ENCODE results near the gene ASTN2.

Gene ASTN2

DNA sequence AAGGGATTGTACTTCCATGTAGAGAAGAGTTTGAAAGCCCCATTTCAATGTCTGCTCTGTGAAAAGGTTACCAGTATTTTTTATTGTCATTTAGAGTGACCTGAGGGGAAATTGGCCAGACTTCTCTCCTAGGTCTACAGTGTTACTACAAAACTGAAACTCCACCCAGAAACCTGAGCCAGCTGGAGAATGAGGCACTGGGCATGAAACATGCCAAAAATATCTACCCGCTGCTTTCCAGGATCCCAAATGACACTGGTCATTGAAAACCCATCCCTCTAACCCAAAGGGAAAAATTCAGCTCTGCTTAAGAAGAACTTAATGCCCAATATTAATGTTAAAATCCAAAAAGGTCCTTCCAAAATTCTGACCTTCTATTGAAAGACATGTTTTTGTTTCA lies 826.9 kb downstream of the ASTN2 start:
- Histone ChIP-seq H3K14ac (ENCODE audit: low read length) (no peak overlapping the region), H4K91ac (ENCODE audit: low read depth, low read length, poor library complexity) (no peak overlapping the region), H3K4me1 (ENCODE audit: control insufficient read depth in 2 of 2, insufficient read depth in 1 of 2, low read depth in 1 of 2, low read length in 2 of 2) (no peaks in the 10 kb centered on the region), H3K79me1 (ENCODE audit: low read depth, low read length) (no peaks in the 10 kb centered on the region), H2AFZ (ENCODE audit: low read length) (no peak overlapping the region), H2BK15ac (ENCODE audit: low read length) (no peak overlapping the region), H2BK5ac (ENCODE audit: low read length) (no peak overlapping the region), H3K4me2 (ENCODE audit: insufficient read depth, low read length, poor library complexity, severe bottlenecking) (no peak overlapping the region), H3K23ac (ENCODE audit: low read depth, low read length, poor library complexity) (no peak overlapping the region), H3K27ac (replicated peaks; ENCODE audit: low read length) (no peak overlapping the region), H3K27me3 (ENCODE audit: control insufficient read depth in 3 of 3, insufficient read depth in 3 of 3, low read depth in 1 of 3, low read length in 3 of 3) (no peaks in the 10 kb centered on the region), H2BK12ac (ENCODE audit: low read length) (no peak overlapping the region), H2BK120ac (ENCODE audit: low read depth, low read length) (no peak overlapping the region), H2AK5ac (ENCODE audit: low read depth, low read length) (no peak overlapping the region), H4K8ac (ENCODE audit: low read depth, low read length) (no peak overlapping the region), H3K18ac (ENCODE audit: low read length) (no peak overlapping the region), H3K9me3 (replicated peaks in 1 of 2; ENCODE audit: control insufficient read depth in 2 of 2, insufficient read depth in 1 of 2, low read depth in 1 of 2, low read length in 2 of 2) (peaks cover 3 to 18% of the 10 kb centered on the region in 2 donors), H3K9ac (ENCODE audit: low read depth, low read length, poor library complexity) (no peak overlapping the region), H3K4ac (ENCODE audit: low read length) (no peak overlapping the region), H3K36me3 (replicated peaks in 1 of 2; ENCODE audit: control insufficient read depth in 2 of 2, insufficient read depth in 2 of 2, low read length in 2 of 2) (no peaks in the 10 kb centered on the region), H3K4me3 (ENCODE audit: low read length in 2 of 2) (no peak overlapping the region)
- WGBS, 2 donors (ENCODE audit: extremely low coverage in 2 of 2, insufficient read length in 2 of 2, insufficient replicate concordance in 1 of 2) = no CpG with 5 or more reads among the region's 1 CpG
- no peak for DNase-seq (ENCODE audit: low spot score)

DNA sequence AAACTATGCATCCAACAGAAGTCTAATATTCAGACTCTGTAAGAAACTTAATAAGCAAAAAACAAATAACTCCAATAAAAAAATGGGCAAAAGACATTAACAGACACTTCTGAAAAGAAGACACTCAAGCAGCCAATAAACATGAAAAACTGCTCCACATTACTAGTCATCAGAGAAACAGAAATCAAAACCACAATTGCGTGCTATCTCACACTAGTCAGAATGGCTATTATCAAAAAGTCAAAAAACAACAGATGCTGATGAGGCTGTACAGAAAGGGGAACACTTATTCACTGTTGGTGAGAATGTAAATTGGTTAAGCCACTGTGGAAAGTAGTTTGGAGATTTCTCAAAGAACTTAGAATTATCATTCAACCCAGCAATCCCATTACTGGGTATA lies 829.0 kb downstream of the ASTN2 start:
- Histone ChIP-seq H4K8ac (ENCODE audit: low read depth, low read length) (no peak overlapping the region), H3K27me3 (ENCODE audit: control insufficient read depth in 3 of 3, insufficient read depth in 3 of 3, low read depth in 1 of 3, low read length in 3 of 3) (no peaks in the 10 kb centered on the region), H2AFZ (ENCODE audit: low read length) (no peak overlapping the region), H3K4me1 (ENCODE audit: control insufficient read depth in 2 of 2, insufficient read depth in 1 of 2, low read depth in 1 of 2, low read length in 2 of 2) (no peaks in the 10 kb centered on the region), H3K9me3 (replicated peaks in 1 of 2; ENCODE audit: control insufficient read depth in 2 of 2, insufficient read depth in 1 of 2, low read depth in 1 of 2, low read length in 2 of 2) (peaks cover 3 to 18% of the 10 kb centered on the region in 2 donors), H4K91ac (ENCODE audit: low read depth, low read length, poor library complexity) (no peak overlapping the region), H3K4ac (ENCODE audit: low read length) (no peak overlapping the region), H3K18ac (ENCODE audit: low read length) (no peak overlapping the region), H3K23ac (ENCODE audit: low read depth, low read length, poor library complexity) (no peak overlapping the region), H3K14ac (ENCODE audit: low read length) (no peak overlapping the region), H2BK15ac (ENCODE audit: low read length) (no peak overlapping the region), H2BK5ac (ENCODE audit: low read length) (no peak overlapping the region), H3K4me2 (ENCODE audit: insufficient read depth, low read length, poor library complexity, severe bottlenecking) (no peak overlapping the region), H2AK5ac (ENCODE audit: low read depth, low read length) (no peak overlapping the region), H3K27ac (replicated peaks; ENCODE audit: low read length) (no peak overlapping the region), H3K4me3 (ENCODE audit: low read length in 2 of 2) (no peak overlapping the region), H2BK12ac (ENCODE audit: low read length) (no peak overlapping the region), H2BK120ac (ENCODE audit: low read depth, low read length) (no peak overlapping the region), H3K36me3 (replicated peaks in 1 of 2; ENCODE audit: control insufficient read depth in 2 of 2, insufficient read depth in 2 of 2, low read length in 2 of 2) (no peaks in the 10 kb centered on the region), H3K79me1 (ENCODE audit: low read depth, low read length) (no peaks in the 10 kb centered on the region), H3K9ac (ENCODE audit: low read depth, low read length, poor library complexity) (no peak overlapping the region)
- DNase-seq (ENCODE audit: low spot score) = no peak
- no CpG with 5 or more reads among the region's 1 CpG for WGBS, 2 donors (ENCODE audit: extremely low coverage in 2 of 2, insufficient read length in 2 of 2, insufficient replicate concordance in 1 of 2)

DNA sequence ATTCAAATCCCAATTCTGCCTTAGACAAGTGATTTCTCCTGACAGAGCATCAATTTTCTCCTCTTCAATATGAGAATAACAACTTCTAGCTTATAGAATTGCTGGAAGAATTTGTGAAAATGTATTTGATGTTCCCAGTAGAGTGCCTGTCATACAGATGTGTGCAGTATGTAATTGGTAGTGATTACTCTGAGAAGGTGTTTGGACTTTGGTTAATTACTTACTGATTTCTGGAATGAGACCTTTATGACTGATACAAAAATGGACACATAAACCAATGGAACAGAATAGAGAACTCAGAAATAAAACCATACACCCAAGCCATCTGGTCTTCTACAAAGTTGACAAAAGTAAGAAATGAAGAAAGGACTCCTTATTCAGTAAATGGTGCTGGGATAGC lies 829.7 kb downstream of the ASTN2 start:
- Histone ChIP-seq H2AK5ac (ENCODE audit: low read depth, low read length) (no peak overlapping the region), H3K79me1 (ENCODE audit: low read depth, low read length) (no peaks in the 10 kb centered on the region), H4K91ac (ENCODE audit: low read depth, low read length, poor library complexity) (no peak overlapping the region), H2AFZ (ENCODE audit: low read length) (no peak overlapping the region), H2BK15ac (ENCODE audit: low read length) (no peak overlapping the region), H3K4me3 (ENCODE audit: low read length in 2 of 2) (no peak overlapping the region), H2BK120ac (ENCODE audit: low read depth, low read length) (no peak overlapping the region), H3K9ac (ENCODE audit: low read depth, low read length, poor library complexity) (no peak overlapping the region), H3K23ac (ENCODE audit: low read depth, low read length, poor library complexity) (no peak overlapping the region), H3K27ac (replicated peaks; ENCODE audit: low read length) (no peak overlapping the region), H3K36me3 (replicated peaks in 1 of 2; ENCODE audit: control insufficient read depth in 2 of 2, insufficient read depth in 2 of 2, low read length in 2 of 2) (no peaks in the 10 kb centered on the region), H3K18ac (ENCODE audit: low read length) (no peak overlapping the region), H3K4me1 (ENCODE audit: control insufficient read depth in 2 of 2, insufficient read depth in 1 of 2, low read depth in 1 of 2, low read length in 2 of 2) (no peaks in the 10 kb centered on the region), H3K14ac (ENCODE audit: low read length) (no peak overlapping the region), H2BK12ac (ENCODE audit: low read length) (no peak overlapping the region), H4K8ac (ENCODE audit: low read depth, low read length) (no peak overlapping the region), H3K4me2 (ENCODE audit: insufficient read depth, low read length, poor library complexity, severe bottlenecking) (no peak overlapping the region), H3K27me3 (ENCODE audit: control insufficient read depth in 3 of 3, insufficient read depth in 3 of 3, low read depth in 1 of 3, low read length in 3 of 3) (no peaks in the 10 kb centered on the region), H3K4ac (ENCODE audit: low read length) (no peak overlapping the region), H3K9me3 (replicated peaks in 1 of 2; ENCODE audit: control insufficient read depth in 2 of 2, insufficient read depth in 1 of 2, low read depth in 1 of 2, low read length in 2 of 2) (peaks cover 3 to 18% of the 10 kb centered on the region in 2 donors), H2BK5ac (ENCODE audit: low read length) (no peak overlapping the region)
- DNase-seq (ENCODE audit: low spot score) = no peak

DNA sequence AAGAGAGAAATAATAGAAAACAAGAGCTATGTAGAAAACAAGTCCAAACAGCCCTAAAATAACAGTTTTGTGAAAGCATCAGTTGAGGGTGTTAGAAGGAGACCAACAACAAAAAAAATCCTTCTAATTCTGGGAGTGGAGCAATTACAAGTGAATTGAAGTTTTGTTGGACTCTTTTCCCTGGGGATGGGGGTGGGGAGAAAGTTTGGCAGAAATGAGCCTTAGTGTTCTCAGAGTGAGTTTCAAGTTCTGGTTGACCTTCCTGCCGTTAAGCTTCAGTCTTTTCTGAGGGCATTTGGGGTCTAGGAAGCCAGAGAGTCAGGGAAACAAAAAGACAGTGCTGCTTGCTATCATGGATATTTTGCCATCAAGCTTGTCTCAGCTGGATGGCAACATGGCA lies 834.0 kb downstream of the ASTN2 start:
- H3K4me3 ChIP-seq (ENCODE audit: low read length in 2 of 2) = no peak overlapping the region
- no peak overlapping the region for H2BK15ac ChIP-seq (ENCODE audit: low read length)
- H3K4me1 ChIP-seq (ENCODE audit: control insufficient read depth in 2 of 2, insufficient read depth in 1 of 2, low read depth in 1 of 2, low read length in 2 of 2) = no peaks in the 10 kb centered on the region
- H2BK5ac ChIP-seq (ENCODE audit: low read length) = no peak overlapping the region
- DNase-seq (ENCODE audit: low spot score) = no peak
- no peaks in the 10 kb centered on the region for H3K79me1 ChIP-seq (ENCODE audit: low read depth, low read length)
- H3K9ac ChIP-seq (ENCODE audit: low read depth, low read length, poor library complexity) = no peak overlapping the region
- H2BK12ac ChIP-seq (ENCODE audit: low read length) = no peak overlapping the region
- no peaks in the 10 kb centered on the region for H3K36me3 ChIP-seq (replicated peaks in 1 of 2; ENCODE audit: control insufficient read depth in 2 of 2, insufficient read depth in 2 of 2, low read length in 2 of 2)
- H3K9me3 ChIP-seq (replicated peaks in 1 of 2; ENCODE audit: control insufficient read depth in 2 of 2, insufficient read depth in 1 of 2, low read depth in 1 of 2, low read length in 2 of 2) = no peaks in the 10 kb centered on the region
- no peak overlapping the region for H4K8ac ChIP-seq (ENCODE audit: low read depth, low read length)
- H2AK5ac ChIP-seq (ENCODE audit: low read depth, low read length) = no peak overlapping the region
- no peak overlapping the region for H2BK120ac ChIP-seq (ENCODE audit: low read depth, low read length)
- no peak overlapping the region for H4K91ac ChIP-seq (ENCODE audit: low read depth, low read length, poor library complexity)
- no CpG with 5 or more reads among the region's 1 CpG for WGBS, 2 donors (ENCODE audit: extremely low coverage in 2 of 2, insufficient read length in 2 of 2, insufficient replicate concordance in 1 of 2)
- H2AFZ ChIP-seq (ENCODE audit: low read length) = no peak overlapping the region
- no peak overlapping the region for H3K27ac ChIP-seq (replicated peaks; ENCODE audit: low read length)
- no peak overlapping the region for H3K14ac ChIP-seq (ENCODE audit: low read length)
- H3K4me2 ChIP-seq (ENCODE audit: insufficient read depth, low read length, poor library complexity, severe bottlenecking) = no peak overlapping the region
- H3K4ac ChIP-seq (ENCODE audit: low read length) = no peak overlapping the region
- H3K23ac ChIP-seq (ENCODE audit: low read depth, low read length, poor library complexity) = no peak overlapping the region
- H3K27me3 ChIP-seq (ENCODE audit: control insufficient read depth in 3 of 3, insufficient read depth in 3 of 3, low read depth in 1 of 3, low read length in 3 of 3) = no peaks in the 10 kb centered on the region
- no peak overlapping the region for H3K18ac ChIP-seq (ENCODE audit: low read length)
